Urinary bladder (tissue), 4 donors: Measurements from ENCODE around the gene SLC17A2. TPM values are rescaled to one million over a fixed set of nuclear protein-coding genes. Genes with fewer than 3 reads are reported as not detected.

ENCODE experiments used
- DNase-seq: peaks from one replicate; pipeline ENCODE4 v3.0.0-alpha.2; 2015; ENCODE audit errors: extremely low spot score
- H3K27ac ChIP-seq: one replicate; pipeline ENCODE4 v1.5.1; 2013; ENCODE audit warnings: low read depth, mild to moderate bottlenecking, moderate library complexity
- H3K36me3 ChIP-seq: one replicate; pipeline ENCODE4 v1.6.1; 2013; ENCODE audit warnings: mild to moderate bottlenecking, moderate library complexity; ENCODE audit not compliant: insufficient read depth
- H3K4me1 ChIP-seq: one replicate; pipeline ENCODE4 v1.6.1; 2013; ENCODE audit warnings: mild to moderate bottlenecking, moderate library complexity; ENCODE audit not compliant: insufficient read depth
- H3K4me3 ChIP-seq: one replicate; pipeline ENCODE4 v1.5.1; 2013; ENCODE audit warnings: low read depth, low read length
- WGBS: extraction: QIAGEN DNeasy Blood & Tissue Kit; methylation state at CpG from one replicate; pipeline ENCODE4 v1.1.7; 2013; 5-methylcytosine and 5-hydroxymethylcytosine counted together
- polyA plus RNA-seq: library from polyadenylated mRNA; stranded (reverse); fragments of 200-250 nt; gene quantifications from one replicate; pipeline ENCODE4 v1.2.3, GENCODE V29; 2013
- total RNA-seq: library from RNA; depleted of rRNA; stranded (reverse); fragments of >200 nt; gene quantifications from one replicate; pipeline ENCODE4 v1.2.3, GENCODE V29; 2014
- donor health status: healthy with polysubstance abuse.
- donor health status: healthy.

SLC17A2 gene
- total and polyA plus RNA-seq, 2 donors, result 0.04 to 0.11 TPM

GRCh38 chr6:25899123-25899522 is 31.4 kb downstream of the SLC17A2 start:
- no peaks in the 10 kb centered on the region for H3K36me3 ChIP-seq
- DNase-seq, result no peak

GRCh38 chr6:25898289-25898977 is 32.1 kb downstream of the SLC17A2 start:
- no peak for DNase-seq
- WGBS, result 64% methylated on average over 5 of the region's 5 CpGs
- Histone ChIP-seq H3K4me1 (no peaks in the 10 kb centered on the region), H3K36me3 (no peaks in the 10 kb centered on the region), H3K4me3 (no peak overlapping the region), H3K27ac (no peak overlapping the region)

More at GRCh38 chr6:25899123-25899522, 31.4 kb downstream of the SLC17A2 start:
- WGBS, result 71% methylated on average over 2 of the region's 2 CpGs
- H3K4me3 ChIP-seq, result no peak overlapping the region
- H3K4me1 ChIP-seq, result no peaks in the 10 kb centered on the region
- H3K27ac ChIP-seq, result no peak overlapping the region

- WGBS, result 78% methylated on average over 3 of the region's 3 CpGs
- Histone ChIP-seq H3K36me3 (no peaks in the 10 kb centered on the region), H3K27ac (no peak overlapping the region), H3K4me1 (no peaks in the 10 kb centered on the region), H3K4me3 (no peak overlapping the region)
- DNase-seq, result no peak
Measured at GRCh38 chr6:25896252-25896651, 34.2 kb downstream of the SLC17A2 start.

- no peak for DNase-seq
- Histone ChIP-seq H3K27ac (no peak overlapping the region), H3K4me1 (no peaks in the 10 kb centered on the region), H3K36me3 (no peaks in the 10 kb centered on the region), H3K4me3 (no peak overlapping the region)
- 71% methylated on average over 1 of the region's 1 CpG for WGBS
Measured at GRCh38 chr6:25895771-25896170, 34.7 kb downstream of the SLC17A2 start.

- WGBS, result 74% methylated on average over 6 of the region's 6 CpGs
- Histone ChIP-seq H3K4me1 (no peaks in the 10 kb centered on the region), H3K27ac (no peak overlapping the region), H3K4me3 (no peak overlapping the region), H3K36me3 (no peaks in the 10 kb centered on the region)
- no peak for DNase-seq
Measured at GRCh38 chr6:25893778-25894177, 36.7 kb downstream of the SLC17A2 start.

- Histone ChIP-seq H3K27ac (no peak overlapping the region), H3K36me3 (no peaks in the 10 kb centered on the region), H3K4me1 (no peaks in the 10 kb centered on the region), H3K4me3 (no peak overlapping the region)
- no peak for DNase-seq
Measured at GRCh38 chr6:25892877-25893276, 37.6 kb downstream of the SLC17A2 start.

GRCh38 chr6:25889877-25890853 is 40.3 kb downstream of the SLC17A2 start:
- 46% methylated on average over 5 of the region's 5 CpGs for WGBS
- H3K4me1 ChIP-seq, result no peaks in the 10 kb centered on the region
- no peak overlapping the region for H3K27ac ChIP-seq
- H3K36me3 ChIP-seq, result no peaks in the 10 kb centered on the region
- peak; percentile 59 for DNase-seq
- no peak overlapping the region for H3K4me3 ChIP-seq

GRCh38 chr6:25888626-25889025 is 41.9 kb downstream of the SLC17A2 start:
- DNase-seq, result no peak
- H3K4me1 ChIP-seq, result no peaks in the 10 kb centered on the region
- H3K36me3 ChIP-seq, result no peaks in the 10 kb centered on the region
- 79% methylated on average over 2 of the region's 2 CpGs for WGBS
- no peak overlapping the region for H3K27ac ChIP-seq
- no peak overlapping the region for H3K4me3 ChIP-seq

- WGBS, result 89% methylated on average over 2 of the region's 2 CpGs
- Histone ChIP-seq H3K4me1 (no peaks in the 10 kb centered on the region), H3K36me3 (no peaks in the 10 kb centered on the region), H3K4me3 (no peak overlapping the region), H3K27ac (no peak overlapping the region)
- no peak for DNase-seq
Measured at GRCh38 chr6:25886066-25886465, 44.4 kb downstream of the SLC17A2 start.

- H3K36me3 ChIP-seq, result no peaks in the 10 kb centered on the region
- DNase-seq, result no peak
- no peak overlapping the region for H3K27ac ChIP-seq
- 59% methylated on average over 2 of the region's 2 CpGs for WGBS
- no peaks in the 10 kb centered on the region for H3K4me1 ChIP-seq
- H3K4me3 ChIP-seq, result no peak overlapping the region
Measured at GRCh38 chr6:25883991-25884390, 46.5 kb downstream of the SLC17A2 start.

GRCh38 chr6:25883536-25883935 is 47.0 kb downstream of the SLC17A2 start:
- 71% methylated on average over 1 of the region's 1 CpG for WGBS

GRCh38 chr6:25882051-25882496 is 48.4 kb downstream of the SLC17A2 start:
- Histone ChIP-seq H3K4me1 (no peaks in the 10 kb centered on the region), H3K36me3 (no peaks in the 10 kb centered on the region), H3K27ac (no peak overlapping the region), H3K4me3 (no peak overlapping the region)
- 23% methylated on average over 28 of the region's 28 CpGs for WGBS
- DNase-seq, result no peak

More at GRCh38 chr6:25883536-25883935, 47.0 kb downstream of the SLC17A2 start:
- H3K4me1 ChIP-seq, result no peaks in the 10 kb centered on the region
- H3K27ac ChIP-seq, result no peak overlapping the region
- H3K4me3 ChIP-seq, result no peak overlapping the region
- no peak for DNase-seq
- H3K36me3 ChIP-seq, result no peaks in the 10 kb centered on the region

- Histone ChIP-seq H3K4me1 (no peaks in the 10 kb centered on the region), H3K27ac (no peak overlapping the region)
- 84% methylated on average over 4 of the region's 4 CpGs for WGBS
Measured at GRCh38 chr6:25880601-25881000, 49.9 kb downstream of the SLC17A2 start.

More at GRCh38 chr6:25880601-25881000, 49.9 kb downstream of the SLC17A2 start:
- Histone ChIP-seq H3K36me3 (no peaks in the 10 kb centered on the region), H3K4me3 (no peak overlapping the region)
- no peak for DNase-seq
